Measurements from ENCODE around the gene STIM2.

STIM2 gene

GRCh38 chr4:26936284-26937065 lies 75.8 kb downstream of the STIM2 start:
- Histone ChIP-seq H3K9me2 (replicated peaks; ENCODE audit: low read depth, low read length) (no peaks in the 10 kb centered on the region), H4K20me1 (ENCODE audit: insufficient read depth, low read length, poor library complexity, severe bottlenecking) (no peaks in the 10 kb centered on the region), H3K79me2 (ENCODE audit: insufficient read depth, low read length) (peaks cover 11% of the 10 kb centered on the region; the same call in 1 of the 2 replicates), H3F3A (ENCODE audit: low read depth) (no peaks in the 10 kb centered on the region), H3K9me3 (ENCODE audit: insufficient read depth, low read depth, low read length) (no peaks in the 10 kb centered on the region), H3K4me3 (ENCODE audit: low read length, poor library complexity, severe bottlenecking) (no peak overlapping the region), H3K4me1 (ENCODE audit: insufficient read depth, low read length, poor library complexity, severe bottlenecking) (peaks cover 6% of the 10 kb centered on the region), H3K27me3 (ENCODE audit: insufficient read depth, low read length, poor library complexity, severe bottlenecking) (no peaks in the 10 kb centered on the region), H3K9ac (ENCODE audit: low read depth, low read length, poor library complexity, severe bottlenecking) (no peak overlapping the region), H2AFZ (ENCODE audit: low read length) (no peak overlapping the region), H3K4me2 (ENCODE audit: low read depth, low read length, poor library complexity, severe bottlenecking) (no peak overlapping the region), H3K36me3 (ENCODE audit: insufficient read depth, low read length) (no peaks in the 10 kb centered on the region)
- TF ChIP-seq, protein P1, sequence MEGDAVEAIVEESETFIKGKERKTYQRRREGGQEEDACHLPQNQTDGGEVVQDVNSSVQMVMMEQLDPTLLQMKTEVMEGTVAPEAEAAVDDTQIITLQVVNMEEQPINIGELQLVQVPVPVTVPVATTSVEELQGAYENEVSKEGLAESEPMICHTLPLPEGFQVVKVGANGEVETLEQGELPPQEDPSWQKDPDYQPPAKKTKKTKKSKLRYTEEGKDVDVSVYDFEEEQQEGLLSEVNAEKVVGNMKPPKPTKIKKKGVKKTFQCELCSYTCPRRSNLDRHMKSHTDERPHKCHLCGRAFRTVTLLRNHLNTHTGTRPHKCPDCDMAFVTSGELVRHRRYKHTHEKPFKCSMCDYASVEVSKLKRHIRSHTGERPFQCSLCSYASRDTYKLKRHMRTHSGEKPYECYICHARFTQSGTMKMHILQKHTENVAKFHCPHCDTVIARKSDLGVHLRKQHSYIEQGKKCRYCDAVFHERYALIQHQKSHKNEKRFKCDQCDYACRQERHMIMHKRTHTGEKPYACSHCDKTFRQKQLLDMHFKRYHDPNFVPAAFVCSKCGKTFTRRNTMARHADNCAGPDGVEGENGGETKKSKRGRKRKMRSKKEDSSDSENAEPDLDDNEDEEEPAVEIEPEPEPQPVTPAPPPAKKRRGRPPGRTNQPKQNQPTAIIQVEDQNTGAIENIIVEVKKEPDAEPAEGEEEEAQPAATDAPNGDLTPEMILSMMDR (conservative IDR thresholded peaks at IDR 0.05; ENCODE audit: low read length), result no peak
- no peak for TF ChIP-seq EZH2phosphoT487 (IDR thresholded peaks at IDR 0.05; ENCODE audit: borderline replicate concordance)

DNA sequence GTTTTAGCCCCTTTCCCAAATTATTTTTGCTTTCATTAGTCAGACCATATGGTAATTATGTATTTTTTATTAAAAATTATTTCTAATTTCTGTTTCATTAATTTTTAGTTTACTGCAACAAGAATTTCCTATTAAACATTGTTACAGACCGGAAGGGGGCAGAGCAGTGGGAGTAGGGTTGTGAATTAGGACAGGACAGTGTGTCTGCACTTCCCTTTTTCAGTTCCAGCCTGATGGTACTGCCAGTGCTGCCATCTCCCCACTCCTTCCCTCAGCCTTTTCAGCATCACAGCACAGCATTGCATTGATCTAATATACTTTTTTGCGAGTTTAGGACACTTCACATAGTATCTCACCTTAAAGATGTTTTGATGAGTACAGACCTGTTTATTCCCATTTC lies 76.5 kb downstream of the STIM2 start:
- Histone ChIP-seq H3K79me2 (ENCODE audit: insufficient read depth, low read length) (peaks cover 11% of the 10 kb centered on the region; the same call in 1 of the 2 replicates), H3K9me3 (ENCODE audit: insufficient read depth, low read depth, low read length) (no peaks in the 10 kb centered on the region), H3K4me1 (ENCODE audit: insufficient read depth, low read length, poor library complexity, severe bottlenecking) (peaks cover 6% of the 10 kb centered on the region), H3K9me2 (replicated peaks; ENCODE audit: low read depth, low read length) (no peaks in the 10 kb centered on the region), H4K20me1 (ENCODE audit: insufficient read depth, low read length, poor library complexity, severe bottlenecking) (no peaks in the 10 kb centered on the region), H3F3A (ENCODE audit: low read depth) (no peaks in the 10 kb centered on the region), H3K9ac (ENCODE audit: low read depth, low read length, poor library complexity, severe bottlenecking) (no peak overlapping the region), H2AFZ (ENCODE audit: low read length) (no peak overlapping the region), H3K36me3 (ENCODE audit: insufficient read depth, low read length) (no peaks in the 10 kb centered on the region), H3K4me2 (ENCODE audit: low read depth, low read length, poor library complexity, severe bottlenecking) (no peak overlapping the region), H3K27me3 (ENCODE audit: insufficient read depth, low read length, poor library complexity, severe bottlenecking) (no peaks in the 10 kb centered on the region), H3K4me3 (ENCODE audit: low read length, poor library complexity, severe bottlenecking) (no peak overlapping the region)
- TF ChIP-seq, protein P1 (conservative IDR thresholded peaks at IDR 0.05; ENCODE audit: low read length), result no peak
- no peak for TF ChIP-seq EZH2phosphoT487 (IDR thresholded peaks at IDR 0.05; ENCODE audit: borderline replicate concordance)

- H3K9ac ChIP-seq (ENCODE audit: low read depth, low read length, poor library complexity, severe bottlenecking), result no peak overlapping the region
- H4K20me1 ChIP-seq (ENCODE audit: insufficient read depth, low read length, poor library complexity, severe bottlenecking), result no peaks in the 10 kb centered on the region
- H3K9me3 ChIP-seq (ENCODE audit: insufficient read depth, low read depth, low read length), result no peaks in the 10 kb centered on the region
- H3K4me1 ChIP-seq (ENCODE audit: insufficient read depth, low read length, poor library complexity, severe bottlenecking), result peaks cover 5% of the 10 kb centered on the region
- H3K9me2 ChIP-seq (replicated peaks; ENCODE audit: low read depth, low read length), result no peaks in the 10 kb centered on the region
- no peak overlapping the region for H2AFZ ChIP-seq (ENCODE audit: low read length)
- H3K4me2 ChIP-seq (ENCODE audit: low read depth, low read length, poor library complexity, severe bottlenecking), result no peak overlapping the region
- no peak overlapping the region for H3K4me3 ChIP-seq (ENCODE audit: low read length, poor library complexity, severe bottlenecking)
- TF ChIP-seq EZH2phosphoT487 (IDR thresholded peaks at IDR 0.05; ENCODE audit: borderline replicate concordance), result no peak
- TF ChIP-seq, protein P1 (conservative IDR thresholded peaks at IDR 0.05; ENCODE audit: low read length), result no peak
- no peaks in the 10 kb centered on the region for H3F3A ChIP-seq (ENCODE audit: low read depth)
- H3K79me2 ChIP-seq (ENCODE audit: insufficient read depth, low read length), result peaks cover 9% of the 10 kb centered on the region; the same call in 1 of the 2 replicates
- no peaks in the 10 kb centered on the region for H3K27me3 ChIP-seq (ENCODE audit: insufficient read depth, low read length, poor library complexity, severe bottlenecking)
- no peaks in the 10 kb centered on the region for H3K36me3 ChIP-seq (ENCODE audit: insufficient read depth, low read length)
These were observed 76.9 kb downstream of the STIM2 start for GRCh38 chr4:26937567-26937966.
